Hepatocyte (in vitro differentiated cells): Measurements from ENCODE around the gene KAT7. TPM values are rescaled to one million over a fixed set of nuclear protein-coding genes. Genes with fewer than 3 reads are reported as not detected.

Experiments
- DNase-seq: peaks from one replicate; pipeline ENCODE4 v3.0.0-alpha.2; 2016; ENCODE audit warnings: low spot score
- H2AFZ ChIP-seq: fragments of 200-600 bp; sonication (generic); 2 replicates; pipeline ENCODE4 v1.6.0; 2016; ENCODE audit warnings: antibody characterized with exemption, mild to moderate bottlenecking
- H3K27ac ChIP-seq: fragments of 200-600 bp; sonication (generic); 2 replicates; pipeline ENCODE4 v1.5.1; 2016; ENCODE audit warnings: mild to moderate bottlenecking
- H3K27me3 ChIP-seq: fragments of 200-600 bp; sonication (generic); 2 replicates; pipeline ENCODE4 v1.6.1; 2016
- H3K36me3 ChIP-seq: fragments of 200-600 bp; sonication (generic); replicated peaks from 2 replicates; pipeline ENCODE4 v1.5.1; 2016; ENCODE audit warnings: low read depth; ENCODE audit not compliant: insufficient read depth
- H3K4me1 ChIP-seq: fragments of 200-600 bp; sonication (generic); 2 replicates; pipeline ENCODE4 v1.5.1; 2016; ENCODE audit warnings: mild to moderate bottlenecking, moderate library complexity; ENCODE audit not compliant: insufficient read depth
- H3K4me2 ChIP-seq: fragments of 200-600 bp; sonication (generic); 2 replicates; pipeline ENCODE4 v1.6.0; 2016
- H3K4me3 ChIP-seq: fragments of 200-600 bp; sonication (generic); 2 replicates; pipeline ENCODE4 v1.5.1; 2016; ENCODE audit warnings: mild to moderate bottlenecking
- H3K79me2 ChIP-seq: fragments of 200-600 bp; sonication (generic); 2 replicates; pipeline ENCODE4 v1.6.0; 2017; ENCODE audit warnings: mild to moderate bottlenecking
- H3K9me2 ChIP-seq: fragments of 200-600 bp; sonication (generic); replicated peaks from 2 replicates; pipeline ENCODE4 v1.6.0; 2017; ENCODE audit warnings: mild to moderate bottlenecking; ENCODE audit not compliant: insufficient read depth
- H3K9me3 ChIP-seq: fragments of 200-600 bp; sonication (generic); 2 replicates; pipeline ENCODE4 v1.5.1; 2016; ENCODE audit warnings: low read depth, mild to moderate bottlenecking
- H4K20me1 ChIP-seq: fragments of 200-600 bp; sonication (generic); 2 replicates; pipeline ENCODE4 v1.6.0; 2016; ENCODE audit warnings: mild to moderate bottlenecking; ENCODE audit not compliant: insufficient read depth, poor library complexity, severe bottlenecking
- EZH2 ChIP-seq: fragments of 200-600 bp; sonication (generic); IDR thresholded peaks from 2 replicates; pipeline ENCODE4 v1.6.1; 2016; ENCODE audit warnings: antibody characterized with exemption, mild to moderate bottlenecking, borderline replicate concordance
- EZH2phosphoT487 ChIP-seq: fragments of 200-600 bp; sonication (generic); IDR thresholded peaks from one replicate; pipeline ENCODE4 v1.6.1; 2018; ENCODE audit warnings: antibody characterized with exemption, mild to moderate bottlenecking, low read depth, moderate library complexity; ENCODE audit not compliant: unreplicated experiment, severe bottlenecking
- WGBS: methylation state at CpG from one replicate; pipeline ENCODE4 v1.1.6; 2016; ENCODE audit warnings: low lambda C conversion rate; ENCODE audit errors: missing lambda C conversion rate; 5-methylcytosine and 5-hydroxymethylcytosine counted together
- polyA plus RNA-seq: library from polyadenylated mRNA; unstranded; fragments of >200 nt; fragmentation: Nextera tagmentation; extraction: Ambion mirVana; gene quantifications from 2 replicates; pipeline ENCODE4 v1.2.1, GENCODE V29; 2016
- total RNA-seq: library from RNA; depleted of rRNA; stranded (reverse); fragments of >200 nt; gene quantifications from 2 replicates; pipeline ENCODE4 v1.2.3, GENCODE V29; 2014
- TF ChIP-seq, protein P1 (sequence below): fragments of 200-600 bp; sonication (generic); IDR thresholded peaks from 2 replicates; pipeline ENCODE4 v1.5.1; 2016; ENCODE audit warnings: antibody characterized with exemption, mild to moderate bottlenecking; ENCODE audit not compliant: poor library complexity

The KAT7 gene
- total RNA-seq (23.2 and 30.1 TPM in 2 replicates), polyA plus RNA-seq (20.8 and 21.4 TPM in 2 replicates)

- peak within 1 kb of the TSS; percentile 67 for H2AFZ ChIP-seq
- H3K36me3 ChIP-seq = no peaks in the 10 kb centered on the region
- H3K27me3 ChIP-seq = no peaks in the 10 kb centered on the region
- H4K20me1 ChIP-seq = peaks cover 38% of the 10 kb centered on the region
- peak within 1 kb of the TSS; percentile 80 for H3K4me2 ChIP-seq
- DNase-seq = peak; percentile 99
- H3K79me2 ChIP-seq = peaks cover 46% of the 10 kb centered on the region
- H3K4me1 ChIP-seq = peaks cover 14% of the 10 kb centered on the region
- H3K27ac ChIP-seq = peak within 1 kb of the TSS; percentile 95
- WGBS = under 1% methylated on average over 59 of the region's 59 CpGs
- peak within 1 kb of the TSS; percentile 45 for H3K4me3 ChIP-seq
- H3K9me3 ChIP-seq = no peaks in the 10 kb centered on the region
- TF ChIP-seq EZH2 = no peak
- no peak for TF ChIP-seq EZH2phosphoT487
- TF ChIP-seq, protein P1, sequence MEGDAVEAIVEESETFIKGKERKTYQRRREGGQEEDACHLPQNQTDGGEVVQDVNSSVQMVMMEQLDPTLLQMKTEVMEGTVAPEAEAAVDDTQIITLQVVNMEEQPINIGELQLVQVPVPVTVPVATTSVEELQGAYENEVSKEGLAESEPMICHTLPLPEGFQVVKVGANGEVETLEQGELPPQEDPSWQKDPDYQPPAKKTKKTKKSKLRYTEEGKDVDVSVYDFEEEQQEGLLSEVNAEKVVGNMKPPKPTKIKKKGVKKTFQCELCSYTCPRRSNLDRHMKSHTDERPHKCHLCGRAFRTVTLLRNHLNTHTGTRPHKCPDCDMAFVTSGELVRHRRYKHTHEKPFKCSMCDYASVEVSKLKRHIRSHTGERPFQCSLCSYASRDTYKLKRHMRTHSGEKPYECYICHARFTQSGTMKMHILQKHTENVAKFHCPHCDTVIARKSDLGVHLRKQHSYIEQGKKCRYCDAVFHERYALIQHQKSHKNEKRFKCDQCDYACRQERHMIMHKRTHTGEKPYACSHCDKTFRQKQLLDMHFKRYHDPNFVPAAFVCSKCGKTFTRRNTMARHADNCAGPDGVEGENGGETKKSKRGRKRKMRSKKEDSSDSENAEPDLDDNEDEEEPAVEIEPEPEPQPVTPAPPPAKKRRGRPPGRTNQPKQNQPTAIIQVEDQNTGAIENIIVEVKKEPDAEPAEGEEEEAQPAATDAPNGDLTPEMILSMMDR = no peak
- H3K9me2 ChIP-seq = no peaks in the 10 kb centered on the region
Measured at GRCh38 chr17:49788478-49789242, at the start of gene KAT7. Gene KAT7, plus strand, starts transcription at chr17:49788681. Its CDS starts 154 bp downstream, at chr17:49788835.

DNA sequence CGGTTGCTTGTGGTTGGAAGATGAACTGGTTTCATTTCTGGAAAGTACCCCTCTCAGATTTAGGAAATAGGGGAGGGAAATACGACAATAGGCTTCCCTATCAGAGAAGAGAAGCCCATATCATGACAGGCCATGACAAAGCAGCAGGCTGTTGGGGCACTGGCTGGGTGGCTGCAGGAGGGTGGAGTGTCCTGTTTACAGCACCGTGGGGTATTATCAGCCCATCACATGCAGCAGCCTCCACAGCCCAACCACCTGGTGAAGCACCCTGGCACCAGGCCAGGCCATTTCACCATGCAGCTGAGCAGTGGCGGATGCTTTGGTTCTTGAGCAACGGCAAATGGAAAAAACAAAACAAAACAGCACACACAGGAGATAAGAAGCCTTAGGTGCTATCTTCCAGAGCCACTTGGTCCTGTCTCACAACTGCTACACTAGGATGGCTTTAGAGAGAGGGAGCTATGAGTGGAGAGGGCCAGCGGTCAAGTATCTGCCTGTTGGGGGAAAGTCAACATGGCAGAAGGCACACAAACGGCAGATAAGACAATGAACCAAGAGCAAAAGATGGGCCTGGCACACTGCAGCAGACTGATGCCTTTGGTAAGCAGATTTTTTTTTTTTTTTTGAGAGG, 48.7 kb upstream of the KAT7 start:
- no peaks in the 10 kb centered on the region for H3K27me3 ChIP-seq
- no peak overlapping the region for H3K4me2 ChIP-seq
- no peak for TF ChIP-seq EZH2phosphoT487
- TF ChIP-seq, protein P1 = no peak
- TF ChIP-seq EZH2 = no peak
- DNase-seq = peak; percentile 70
- H3K4me1 ChIP-seq = no peaks in the 10 kb centered on the region
- H2AFZ ChIP-seq = no peak overlapping the region
- no peak overlapping the region for H3K27ac ChIP-seq
- no peaks in the 10 kb centered on the region for H3K9me3 ChIP-seq
- no peak overlapping the region for H3K4me3 ChIP-seq
- H4K20me1 ChIP-seq = no peaks in the 10 kb centered on the region
- H3K36me3 ChIP-seq = no peaks in the 10 kb centered on the region
- 79% methylated on average over 7 of the region's 7 CpGs for WGBS
- peaks cover 12% of the 10 kb centered on the region for H3K79me2 ChIP-seq
- no peaks in the 10 kb centered on the region for H3K9me2 ChIP-seq

DNA sequence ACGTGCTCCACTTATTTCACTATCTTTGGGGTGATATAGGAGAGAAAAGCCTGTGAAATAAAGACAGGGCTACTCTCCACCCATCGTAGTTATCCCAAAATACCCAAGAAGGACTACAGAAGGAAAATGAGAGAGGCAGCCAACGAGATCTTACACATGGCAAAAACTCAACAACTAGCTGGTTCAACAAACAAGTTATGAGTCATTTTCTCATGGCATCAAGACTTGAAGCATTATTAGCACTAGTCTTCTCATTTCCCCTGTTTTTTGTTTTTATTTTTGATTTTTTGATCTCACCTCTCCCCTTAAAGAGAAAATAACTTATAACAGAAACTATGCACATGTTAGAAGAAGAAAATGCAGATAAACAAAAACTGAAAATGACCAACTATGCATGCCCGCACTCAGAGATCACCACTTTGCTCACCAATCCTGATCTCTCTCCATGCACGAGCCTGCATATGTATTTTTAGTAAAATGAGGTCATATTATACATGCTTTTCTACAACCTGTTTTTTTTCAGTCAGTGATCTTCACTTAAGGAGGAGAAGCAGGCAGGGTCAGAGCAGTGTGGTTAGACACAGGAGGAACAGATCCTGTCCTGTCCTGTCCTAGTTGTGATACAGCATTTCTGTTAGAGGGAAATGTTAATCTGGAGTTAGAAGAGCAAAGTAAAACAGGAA, 47.3 kb upstream of the KAT7 start:
- H2AFZ ChIP-seq = no peak overlapping the region
- no peaks in the 10 kb centered on the region for H3K4me1 ChIP-seq
- no peaks in the 10 kb centered on the region for H4K20me1 ChIP-seq
- no peaks in the 10 kb centered on the region for H3K9me2 ChIP-seq
- no peak overlapping the region for H3K4me3 ChIP-seq
- H3K36me3 ChIP-seq = no peaks in the 10 kb centered on the region
- H3K4me2 ChIP-seq = peak overlapping the region; percentile 43
- H3K27ac ChIP-seq = peak overlapping the region; percentile 56
- WGBS = 84% methylated on average over 5 of the region's 5 CpGs
- H3K79me2 ChIP-seq = peaks cover 9% of the 10 kb centered on the region
- H3K27me3 ChIP-seq = no peaks in the 10 kb centered on the region
- no peak for DNase-seq
- TF ChIP-seq, protein P1 = no peak
- TF ChIP-seq EZH2phosphoT487 = no peak
- TF ChIP-seq EZH2 = no peak
- H3K9me3 ChIP-seq = no peaks in the 10 kb centered on the region
